ENCODE measurements around the gene FHOD1. TPM values are rescaled to one million over a fixed set of nuclear protein-coding genes. Genes with fewer than 3 reads are reported as not detected.
A peak's percentile ranks its signal among the peaks of the same experiment; 100 is the strongest.

Gene FHOD1
- total and polyA plus RNA-seq, 2 of the 13 experiments (the other 11 are each of a cell fraction or from before 2014, with no cell fraction given), result 20.0 to 20.8 TPM

GRCh38 chr16:67183627-67184452 is 63.4 kb downstream of the FHOD1 start, which contains the start of gene MATCAP1 (continued):
- TF ChIP-seq PBX3 (CRISPR knock-in tag; IDR thresholded peaks at IDR 0.05; ENCODE audit: borderline replicate concordance), result 0 out of 2 replicates have a peak, but pooled peaks have one; percentile 18
- 0 out of 2 replicates have a peak, but pooled peaks have one; percentile 62 for TF ChIP-seq ZNF772 (CRISPR knock-in tag; IDR thresholded peaks at IDR 0.05)
- TF ChIP-seq REPIN1 (CRISPR knock-in tag; IDR thresholded peaks at IDR 0.05; ENCODE audit: borderline replicate concordance, low read depth), result peak; percentile 84; the same call in 1 of the 2 replicates
- no peak for TF ChIP-seq IRF1 (CRISPR knock-in tag; IDR thresholded peaks at IDR 0.05; ENCODE audit: low read depth)
- TF ChIP-seq ZNF30 (CRISPR knock-in tag; IDR thresholded peaks at IDR 0.05), result no peak
- TF ChIP-seq BCLAF1 (IDR thresholded peaks at IDR 0.05), result no peak
- TF ChIP-seq GABPB1 (CRISPR knock-in tag; IDR thresholded peaks at IDR 0.05), result peak; percentile 89
- TF ChIP-seq HIC2 (CRISPR knock-in tag; IDR thresholded peaks at IDR 0.05; ENCODE audit: low read depth), result no peak
- TF ChIP-seq ZNF652 (CRISPR knock-in tag; IDR thresholded peaks at IDR 0.05; ENCODE audit: borderline replicate concordance, low read depth), result no peak
- TF ChIP-seq WIZ (CRISPR knock-in tag; IDR thresholded peaks at IDR 0.05), result peak; percentile 96; the same call in 1 of the 2 replicates
- TF ChIP-seq TOE1 (CRISPR knock-in tag; IDR thresholded peaks at IDR 0.05), result 0 out of 2 replicates have a peak, but pooled peaks have one; percentile 51
- TF ChIP-seq ATF1 (CRISPR knock-in tag; IDR thresholded peaks at IDR 0.05), result no peak; the same call in none of the 2 replicates
- TF ChIP-seq ZBTB14 (CRISPR knock-in tag; IDR thresholded peaks at IDR 0.05), result peak; percentile 100
- TF ChIP-seq ZBTB44 (CRISPR knock-in tag; IDR thresholded peaks at IDR 0.05), result no peak
- no peak for TF ChIP-seq RFX3 (CRISPR knock-in tag; IDR thresholded peaks at IDR 0.05)
- peak; percentile 73; the same call in 1 of the 2 replicates for TF ChIP-seq ZNF138 (CRISPR knock-in tag; IDR thresholded peaks at IDR 0.05; ENCODE audit: low read depth)
- TF ChIP-seq MED8 (CRISPR knock-in tag; IDR thresholded peaks at IDR 0.05; ENCODE audit: insufficient replicate concordance), result no peak
- TF ChIP-seq ZNF619 (CRISPR knock-in tag; IDR thresholded peaks at IDR 0.05), result 0 out of 2 replicates have a peak, but pooled peaks have one; percentile 72
- no peak for TF ChIP-seq ZNF354B (CRISPR knock-in tag; IDR thresholded peaks at IDR 0.05)
